Vagina (tissue), 2 donors: Measurements from ENCODE around the gene SLC6A13. TPM values are rescaled to one million over a fixed set of nuclear protein-coding genes. Genes with fewer than 3 reads are reported as not detected.

ENCODE experiments used
- DNase-seq, 2 donors: peaks; one replicate each; pipeline ENCODE4 v3.0.0-alpha.2; 2017; ENCODE audit errors: extremely low spot score in 2 of 2
- H3K27ac ChIP-seq: fragments of 200-600 bp; sonication (generic); one replicate; pipeline ENCODE4 v1.5.1; 2019
- H3K27me3 ChIP-seq: fragments of 200-600 bp; sonication (generic); one replicate; pipeline ENCODE4 v1.5.1; 2019
- H3K36me3 ChIP-seq, 2 donors: fragments of 200-600 bp; sonication (generic); one replicate each; pipeline ENCODE4 v1.5.1; 2017 to 2019
- H3K4me1 ChIP-seq: fragments of 200-600 bp; sonication (generic); one replicate; pipeline ENCODE4 v1.5.1; 2019
- H3K4me3 ChIP-seq, 2 donors: fragments of 200-600 bp; sonication (generic); 1 replicate in 1 of 2; 2 replicates in 1 of 2; pipeline ENCODE4 v1.5.1; 2016 to 2019
- H3K9me3 ChIP-seq: fragments of 200-600 bp; sonication (generic); one replicate; pipeline ENCODE4 v1.5.1; 2019
- CTCF ChIP-seq, 3 experiments: fragments of 450-650 bp in 2 of 3; fragments of 200-600 bp in 1 of 3; sonication (generic) in 1 of 3; IDR thresholded peaks; one replicate each; pipeline ENCODE4 v1.5.1; 2017 to 2019; ENCODE audit warnings: antibody characterized with exemption in 3 of 3, mild to moderate bottlenecking in 2 of 3, moderate library complexity in 2 of 3
- POLR2A ChIP-seq, 2 donors: fragments of 450-650 bp; IDR thresholded peaks; one replicate each; pipeline ENCODE4 v1.6.1; 2017; ENCODE audit warnings: antibody characterized with exemption in 2 of 2, mild to moderate bottlenecking in 2 of 2, moderate library complexity in 2 of 2
- POLR2AphosphoS5 ChIP-seq, 2 donors: sonication (generic); formaldehyde crosslinking; IDR thresholded peaks; one replicate each; pipeline ENCODE4 v1.9.0; 2017; ENCODE audit warnings: antibody characterized with exemption in 2 of 2, mild to moderate bottlenecking in 2 of 2, low read depth in 1 of 2; ENCODE audit not compliant: insufficient read depth in 1 of 2
- intact Hi-C: fragments of 100-400 bp; cut with DNase I; formaldehyde crosslinking; loops from one replicate; pipeline ENCODE4 v1.15.1; 2023
- total RNA-seq: library from RNA; depleted of rRNA; stranded (reverse); fragments of >200 nt; gene quantifications from one replicate; pipeline ENCODE4 v1.2.3, GENCODE V29; 2016

Gene SLC6A13
- total RNA-seq, 1 donor from 2014 or later, result not detected

- H3K4me3 ChIP-seq, result no peak overlapping the region
- no peaks in the 10 kb centered on the region for H3K36me3 ChIP-seq
- no peak overlapping the region for H3K27ac ChIP-seq
- no peak for DNase-seq
- H3K4me1 ChIP-seq, result peaks cover 14% of the 10 kb centered on the region
- H3K27me3 ChIP-seq, result no peaks in the 10 kb centered on the region
- no peaks in the 10 kb centered on the region for H3K9me3 ChIP-seq
- no peak for TF ChIP-seq POLR2AphosphoS5 (IDR thresholded peaks at IDR 0.05; ENCODE audit: insufficient read depth in 1 of 2, low read depth in 1 of 2)
- TF ChIP-seq POLR2A (IDR thresholded peaks at IDR 0.05), result no peak
- no peak for TF ChIP-seq CTCF (IDR thresholded peaks at IDR 0.05)
- intact Hi-C loops, result no loop called here
These were observed 53.4 kb downstream of the SLC6A13 start for GRCh38 chr12:209246-209645.

GRCh38 chr12:208813-209212, 53.8 kb downstream of the SLC6A13 start:
- intact Hi-C loops, result no loop called here
- H3K36me3 ChIP-seq, result no peaks in the 10 kb centered on the region
- DNase-seq, result no peak
- peaks cover 19% of the 10 kb centered on the region for H3K4me1 ChIP-seq
- no peak overlapping the region for H3K4me3 ChIP-seq
- no peaks in the 10 kb centered on the region for H3K27me3 ChIP-seq
- H3K9me3 ChIP-seq, result no peaks in the 10 kb centered on the region
- no peak overlapping the region for H3K27ac ChIP-seq
- TF ChIP-seq CTCF (IDR thresholded peaks at IDR 0.05) (no peak), POLR2A (IDR thresholded peaks at IDR 0.05) (no peak), POLR2AphosphoS5 (IDR thresholded peaks at IDR 0.05; ENCODE audit: insufficient read depth in 1 of 2, low read depth in 1 of 2) (no peak)

- TF ChIP-seq POLR2AphosphoS5 (IDR thresholded peaks at IDR 0.05; ENCODE audit: insufficient read depth in 1 of 2, low read depth in 1 of 2) (no peak), CTCF (IDR thresholded peaks at IDR 0.05) (no peak), POLR2A (IDR thresholded peaks at IDR 0.05) (no peak)
- H3K27me3 ChIP-seq, result no peaks in the 10 kb centered on the region
- H3K4me3 ChIP-seq, result no peak overlapping the region
These were observed 54.8 kb downstream of the SLC6A13 start for GRCh38 chr12:207804-208203.

GRCh38 chr12:206746-207440, 55.7 kb downstream of the SLC6A13 start:
- no peaks in the 10 kb centered on the region for H3K27me3 ChIP-seq
- TF ChIP-seq POLR2A (IDR thresholded peaks at IDR 0.05), result no peak
- H3K27ac ChIP-seq, result no peak overlapping the region
- H3K4me3 ChIP-seq, result no peak overlapping the region
- H3K9me3 ChIP-seq, result no peaks in the 10 kb centered on the region
- intact Hi-C loops, result no loop called here
- H3K36me3 ChIP-seq, result no peaks in the 10 kb centered on the region
- no peak for DNase-seq
- H3K4me1 ChIP-seq, result peaks cover 10% of the 10 kb centered on the region

More at GRCh38 chr12:207804-208203, 54.8 kb downstream of the SLC6A13 start:
- intact Hi-C loops, result no loop called here
- H3K36me3 ChIP-seq, result no peaks in the 10 kb centered on the region
- no peaks in the 10 kb centered on the region for H3K9me3 ChIP-seq
- no peak overlapping the region for H3K27ac ChIP-seq
- no peak for DNase-seq
- H3K4me1 ChIP-seq, result peaks cover 12% of the 10 kb centered on the region

GRCh38 chr12:205026-205425, 57.6 kb downstream of the SLC6A13 start:
- no peak for DNase-seq
- no peaks in the 10 kb centered on the region for H3K9me3 ChIP-seq
- no peak overlapping the region for H3K27ac ChIP-seq
- no peak overlapping the region for H3K4me3 ChIP-seq
- H3K36me3 ChIP-seq, result no peaks in the 10 kb centered on the region
- intact Hi-C loops, result no loop called here
- no peaks in the 10 kb centered on the region for H3K27me3 ChIP-seq
- peaks cover 10% of the 10 kb centered on the region for H3K4me1 ChIP-seq
- no peak for TF ChIP-seq POLR2A (IDR thresholded peaks at IDR 0.05)
- no peak for TF ChIP-seq POLR2AphosphoS5 (IDR thresholded peaks at IDR 0.05; ENCODE audit: insufficient read depth in 1 of 2, low read depth in 1 of 2)
- TF ChIP-seq CTCF (IDR thresholded peaks at IDR 0.05), result no peak
